ENCODE results near the gene ALDH1L1. TPM values are rescaled to one million over a fixed set of nuclear protein-coding genes. Genes with fewer than 3 reads are reported as not detected.

Gene ALDH1L1
- total RNA-seq, 1 experiment from 2014 or later: 1.2 TPM

GRCh38 chr3:126103121-126104027, 77.0 kb downstream of the ALDH1L1 start:
- ChIA-PET CTCF (interaction anchor here (0.6 to 5.4 kb wide), 23 partner anchors 8 to 245 kb away, joined by 3 to 55 read pairs (median 4); partner anchors contain the start of genes ALDH1L1 and SLC41A3), POLR2A (no interaction called here)
- DNase-seq (ENCODE audit: low spot score): peak; percentile 54
- Mint-ChIP-seq H3K36me3 (no peaks in the 10 kb centered on the region), H3K4me3 (no peak overlapping the region), H3K4me1 (no peaks in the 10 kb centered on the region), H3K27me3 (ENCODE audit: low read depth) (no peaks in the 10 kb centered on the region; the same call in 1 of the 2 replicates), H3K27ac (no peak overlapping the region), H3K9me3 (no peaks in the 10 kb centered on the region)
- ATAC-seq: peak; percentile 92
- no peak for TF ChIP-seq ZNF416 (CRISPR knock-in tag; IDR thresholded peaks at IDR 0.05)
- no peak for TF ChIP-seq AR (CRISPR knock-in tag; IDR thresholded peaks at IDR 0.05)
- TF ChIP-seq USF1 (CRISPR knock-in tag; IDR thresholded peaks at IDR 0.05): no peak
- peak; percentile 12; the same call in 1 of the 2 replicates for TF ChIP-seq USF2 (CRISPR knock-in tag; IDR thresholded peaks at IDR 0.05)
- TF ChIP-seq CTCF (IDR thresholded peaks at IDR 0.05): peak; percentile 17; the same call in 1 of the 2 replicates
- TF ChIP-seq AFF4 (CRISPR knock-in tag; IDR thresholded peaks at IDR 0.05; ENCODE audit: borderline replicate concordance): no peak
- no peak for TF ChIP-seq ZNF423 (CRISPR knock-in tag; IDR thresholded peaks at IDR 0.05)
- TF ChIP-seq NR3C1 (CRISPR knock-in tag; conservative IDR thresholded peaks at IDR 0.05; ENCODE audit: low read depth): no peak
- TF ChIP-seq FOXK1 (CRISPR knock-in tag; IDR thresholded peaks at IDR 0.05): no peak

- DNase-seq (ENCODE audit: low spot score): no peak
- no peaks in the 10 kb centered on the region; the same call in none of the 2 replicates for H3K27me3 Mint-ChIP-seq (ENCODE audit: low read depth)
- POLR2A ChIA-PET: no interaction called here
- H3K4me3 Mint-ChIP-seq: no peak overlapping the region
- peaks cover 7% of the 10 kb centered on the region for H3K9me3 Mint-ChIP-seq
- CTCF ChIA-PET: interaction anchor here (0.7 to 5.4 kb wide), 12 partner anchors 8 to 173 kb away, joined by 3 to 55 read pairs (median 4); partner anchors contain the start of genes ALDH1L1 and SLC41A3
- ATAC-seq: no peak
- H3K27ac Mint-ChIP-seq: no peak overlapping the region
- no peak for TF ChIP-seq EMX1 (CRISPR knock-in tag; IDR thresholded peaks at IDR 0.05)
- no peak for TF ChIP-seq ZBTB21 (CRISPR knock-in tag; IDR thresholded peaks at IDR 0.05; ENCODE audit: borderline replicate concordance)
- peaks cover 2% of the 10 kb centered on the region; the same call in 1 of the 2 replicates for H3K36me3 Mint-ChIP-seq
- no peaks in the 10 kb centered on the region for H3K4me1 Mint-ChIP-seq
Observed at GRCh38 chr3:126102530-126102951, 77.8 kb downstream of the ALDH1L1 start.
